Endodermal cell (in vitro differentiated cells): Measurements from ENCODE around the gene NOP14. TPM values are rescaled to one million over a fixed set of nuclear protein-coding genes. Genes with fewer than 3 reads are reported as not detected.

Experiments used
- DNase-seq: peaks from one replicate; pipeline ENCODE4 v3.0.0-alpha.2; 2017
- H3K27ac ChIP-seq: 2 replicates; pipeline ENCODE4 v1.5.1; 2013; ENCODE audit warnings: mild to moderate bottlenecking, low read depth, low read length, moderate library complexity
- H3K27me3 ChIP-seq: 2 replicates; pipeline ENCODE4 v1.6.1; 2013; ENCODE audit warnings: mild to moderate bottlenecking, low read length, moderate library complexity; ENCODE audit not compliant: insufficient read depth, control insufficient read depth, poor library complexity, severe bottlenecking
- H3K36me3 ChIP-seq: 2 replicates; pipeline ENCODE4 v1.7.0; 2013; ENCODE audit warnings: mild to moderate bottlenecking, low read length, moderate library complexity; ENCODE audit not compliant: control insufficient read depth, insufficient read depth
- H3K4me1 ChIP-seq: one replicate; pipeline ENCODE4 v1.7.0; 2013; ENCODE audit warnings: low read length; ENCODE audit not compliant: control insufficient read depth, insufficient read depth
- H3K4me3 ChIP-seq: 2 replicates; pipeline ENCODE4 v1.5.1; 2013; ENCODE audit warnings: mild to moderate bottlenecking, low read length, moderate library complexity
- H3K9ac ChIP-seq: 2 replicates; pipeline ENCODE4 v1.6.1; 2013; ENCODE audit warnings: mild to moderate bottlenecking, low read length, moderate library complexity; ENCODE audit not compliant: poor library complexity, severe bottlenecking; ENCODE audit errors: extremely low read depth
- H3K9me3 ChIP-seq: 2 replicates; pipeline ENCODE4 v1.6.1; 2013; ENCODE audit warnings: mild to moderate bottlenecking, low read length, moderate library complexity; ENCODE audit not compliant: control insufficient read depth
- H3K27ac Mint-ChIP-seq: 2 replicates; pipeline ENCODE4 v1.8.0; 2020; ENCODE audit warnings: mixed read lengths
- H3K27me3 Mint-ChIP-seq: 2 replicates; pipeline ENCODE4 v1.8.0; 2021; ENCODE audit warnings: mild to moderate bottlenecking, mixed read lengths; ENCODE audit not compliant: insufficient read depth
- H3K36me3 Mint-ChIP-seq: 2 replicates; pipeline ENCODE4 v1.8.0; 2020; ENCODE audit warnings: low read depth, mixed read lengths
- H3K4me1 Mint-ChIP-seq: 2 replicates; pipeline ENCODE4 v1.8.0; 2020; ENCODE audit warnings: mixed read lengths
- H3K4me3 Mint-ChIP-seq: 2 replicates; pipeline ENCODE4 v1.8.0; 2020; ENCODE audit warnings: mild to moderate bottlenecking, moderate library complexity, mixed read lengths
- H3K9me3 Mint-ChIP-seq: 2 replicates; pipeline ENCODE4 v1.8.0; 2020; ENCODE audit warnings: mild to moderate bottlenecking, mixed read lengths
- WGBS, 2 experiments: methylation state at CpG; one replicate each; pipeline versions ENCODE4 v1.1.5 to v1.1.7; 2013; ENCODE audit warnings: missing lambda C conversion rate in 2 of 2, mixed read lengths in 1 of 2; ENCODE audit not compliant: insufficient coverage in 1 of 2, insufficient read length in 1 of 2; 5-methylcytosine and 5-hydroxymethylcytosine counted together
- total RNA-seq, 2 donors: library from RNA; stranded (reverse); fragmentation: NEBNext Ultra II Directional in 1 of 2; extraction: Animal tissue kit (Norgen Biotek cat#: 25700) in 1 of 2; gene quantifications; 2 replicates in 1 of 2; 3 replicates in 1 of 2; pipeline ENCODE4 v1.2.1, GENCODE V29; 2021
- TF ChIP-seq, protein P1 (sequence below): fragments of 200-600 bp; sonication (generic); conservative IDR thresholded peaks from 2 replicates; pipeline ENCODE4 v1.5.0; 2021; ENCODE audit warnings: antibody characterized with exemption, mild to moderate bottlenecking

Gene NOP14
- total RNA-seq, 2 donors from 2014 or later, result 23.0 to 31.9 TPM

DNA sequence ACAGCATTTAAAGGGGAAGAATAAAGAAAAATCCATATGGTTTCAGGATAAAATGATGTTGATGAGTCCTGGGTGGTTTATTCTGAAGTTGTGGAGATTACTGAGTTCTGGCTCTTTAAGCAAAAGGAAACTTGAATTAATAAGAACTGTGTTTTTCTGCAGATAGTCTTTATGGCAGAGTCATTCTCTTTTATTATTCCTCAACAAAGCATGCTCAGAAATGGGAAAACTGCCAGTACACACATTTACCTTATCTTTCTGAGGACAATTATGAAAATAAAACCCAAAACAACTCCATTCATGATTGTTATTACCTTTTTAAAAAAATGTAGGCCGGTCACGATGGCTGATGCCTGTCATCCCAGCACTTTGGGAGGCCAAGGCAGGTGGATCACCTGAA lies 61.1 kb downstream of the NOP14 start:
- Histone ChIP-seq H3K27me3 (no peaks in the 10 kb centered on the region), H3K36me3 (peaks cover 94% of the 10 kb centered on the region), H3K4me3 (no peak overlapping the region), H3K27ac (no peak overlapping the region), H3K9ac (no peak overlapping the region), H3K4me1 (peaks cover 5% of the 10 kb centered on the region), H3K9me3 (no peaks in the 10 kb centered on the region)
- Mint-ChIP-seq H3K4me1 (peaks cover 8% of the 10 kb centered on the region), H3K9me3 (no peaks in the 10 kb centered on the region), H3K27me3 (no peaks in the 10 kb centered on the region), H3K27ac (no peak overlapping the region), H3K36me3 (peaks cover 81% of the 10 kb centered on the region), H3K4me3 (no peak overlapping the region)
- TF ChIP-seq, protein P1, sequence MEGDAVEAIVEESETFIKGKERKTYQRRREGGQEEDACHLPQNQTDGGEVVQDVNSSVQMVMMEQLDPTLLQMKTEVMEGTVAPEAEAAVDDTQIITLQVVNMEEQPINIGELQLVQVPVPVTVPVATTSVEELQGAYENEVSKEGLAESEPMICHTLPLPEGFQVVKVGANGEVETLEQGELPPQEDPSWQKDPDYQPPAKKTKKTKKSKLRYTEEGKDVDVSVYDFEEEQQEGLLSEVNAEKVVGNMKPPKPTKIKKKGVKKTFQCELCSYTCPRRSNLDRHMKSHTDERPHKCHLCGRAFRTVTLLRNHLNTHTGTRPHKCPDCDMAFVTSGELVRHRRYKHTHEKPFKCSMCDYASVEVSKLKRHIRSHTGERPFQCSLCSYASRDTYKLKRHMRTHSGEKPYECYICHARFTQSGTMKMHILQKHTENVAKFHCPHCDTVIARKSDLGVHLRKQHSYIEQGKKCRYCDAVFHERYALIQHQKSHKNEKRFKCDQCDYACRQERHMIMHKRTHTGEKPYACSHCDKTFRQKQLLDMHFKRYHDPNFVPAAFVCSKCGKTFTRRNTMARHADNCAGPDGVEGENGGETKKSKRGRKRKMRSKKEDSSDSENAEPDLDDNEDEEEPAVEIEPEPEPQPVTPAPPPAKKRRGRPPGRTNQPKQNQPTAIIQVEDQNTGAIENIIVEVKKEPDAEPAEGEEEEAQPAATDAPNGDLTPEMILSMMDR, result no peak
- DNase-seq, result no peak
- WGBS, 2 experiments, result 91 to 99% methylated on average over 2 of the region's 2 CpGs

- WGBS, 2 experiments, result 100% methylated on average over 1 to 3 of the region's 3 CpGs
- H3K27me3 Mint-ChIP-seq, result no peaks in the 10 kb centered on the region
- TF ChIP-seq, protein P1, result no peak
- H3K4me1 Mint-ChIP-seq, result peaks cover 8% of the 10 kb centered on the region
- Histone ChIP-seq H3K9ac (no peak overlapping the region), H3K4me3 (no peak overlapping the region), H3K9me3 (no peaks in the 10 kb centered on the region), H3K27ac (no peak overlapping the region), H3K27me3 (no peaks in the 10 kb centered on the region), H3K36me3 (peaks cover 94% of the 10 kb centered on the region), H3K4me1 (peaks cover 5% of the 10 kb centered on the region)
- H3K4me3 Mint-ChIP-seq, result no peak overlapping the region
- no peak for DNase-seq
- no peak overlapping the region for H3K27ac Mint-ChIP-seq
- H3K36me3 Mint-ChIP-seq, result peaks cover 81% of the 10 kb centered on the region
- H3K9me3 Mint-ChIP-seq, result no peaks in the 10 kb centered on the region
Observed at GRCh38 chr4:2901186-2901585, 62.0 kb downstream of the NOP14 start.

- Histone ChIP-seq H3K4me3 (no peak overlapping the region), H3K27ac (no peak overlapping the region), H3K27me3 (no peaks in the 10 kb centered on the region), H3K36me3 (peaks cover 94% of the 10 kb centered on the region), H3K9ac (no peak overlapping the region), H3K4me1 (peaks cover 5% of the 10 kb centered on the region), H3K9me3 (no peaks in the 10 kb centered on the region)
- DNase-seq, result no peak
- 95 to 97% methylated on average over 6 of the region's 6 CpGs for WGBS, 2 experiments
- Mint-ChIP-seq H3K27me3 (no peaks in the 10 kb centered on the region), H3K36me3 (peaks cover 80% of the 10 kb centered on the region), H3K9me3 (no peaks in the 10 kb centered on the region), H3K4me1 (peaks cover 8% of the 10 kb centered on the region), H3K27ac (no peak overlapping the region), H3K4me3 (no peak overlapping the region)
- TF ChIP-seq, protein P1, result no peak
Observed at GRCh38 chr4:2900741-2901140, 62.5 kb downstream of the NOP14 start.
